Tibial artery (tissue), 4 donors: ENCODE measurements around the gene EBLN2.
"Not testable (repeated sequence)": the region's sequence is repeated elsewhere in the genome, so short reads cannot be mapped to it uniquely, and the experiment has no call there.

Experiments used
- DNase-seq, 2 donors: peaks; one replicate each; pipeline ENCODE4 v3.0.0-alpha.2; 2019
- H3K27ac ChIP-seq, 2 donors: fragments of 200-600 bp; sonication (generic) in 1 of 2; 1 replicate in 1 of 2; 2 replicates in 1 of 2; pipeline ENCODE4 v1.5.1; 2018 to 2019; ENCODE audit warnings: mild to moderate bottlenecking in 1 of 2
- H3K27me3 ChIP-seq, 2 donors: fragments of 200-600 bp; sonication (generic) in 1 of 2; one replicate each; pipeline versions ENCODE4 v1.5.1 to v1.6.0; 2016 to 2019
- H3K36me3 ChIP-seq, 3 donors: fragments of 200-600 bp; sonication (generic) in 2 of 3; one replicate each; pipeline ENCODE4 v1.5.1; 2016 to 2019; ENCODE audit warnings: mild to moderate bottlenecking in 2 of 3
- H3K4me1 ChIP-seq, 4 donors: fragments of 200-600 bp; sonication (generic) in 2 of 4; 1 replicate in 3 of 4; 2 replicates in 1 of 4; pipeline ENCODE4 v1.5.1; 2016 to 2019
- H3K4me3 ChIP-seq, 2 donors: fragments of 200-600 bp; sonication (generic) in 1 of 2; 1 replicate in 1 of 2; 2 replicates in 1 of 2; pipeline ENCODE4 v1.5.1; 2018 to 2019; ENCODE audit warnings: mild to moderate bottlenecking in 2 of 2
- H3K9me3 ChIP-seq, 3 donors: fragments of 200-600 bp; sonication (generic) in 1 of 3; one replicate each; pipeline ENCODE4 v1.5.1; 2016 to 2019
- intact Hi-C: fragments of 100-400 bp; cut with DNase I; formaldehyde crosslinking; loops from one replicate; pipeline ENCODE4 v1.15.0; 2023; ENCODE audit warnings: low total_unique reads
- TF ChIP-seq, protein P1 (sequence below), 2 experiments: fragments of 200-600 bp in 1 of 2; fragments of 450-650 bp in 1 of 2; IDR thresholded peaks; one replicate each; pipeline ENCODE4 v1.5.1; 2017 to 2019; ENCODE audit warnings: antibody characterized with exemption in 2 of 2, mild to moderate bottlenecking in 1 of 2, moderate library complexity in 1 of 2

Gene EBLN2

DNA sequence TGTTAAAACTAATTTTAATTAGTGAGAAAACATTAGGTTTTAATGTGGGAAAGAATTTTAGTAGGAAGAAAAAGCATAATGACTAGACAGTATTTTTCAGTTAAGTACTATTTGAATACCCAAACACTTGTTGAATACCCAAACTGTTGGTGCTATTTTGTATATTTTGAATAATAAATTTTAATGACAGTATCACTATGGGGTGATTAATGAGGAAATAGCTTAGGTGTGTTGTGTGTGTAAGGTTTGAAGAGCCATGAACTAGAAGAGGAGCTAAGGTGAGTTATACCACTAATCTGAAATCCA lies 4.7 kb upstream of the EBLN2 start:
- intact Hi-C loops, result loop anchor here (10.0 kb wide), 1 partner anchor 212 kb away; the partner anchor contains the start of gene SHQ1
- peaks cover 0 to 6% (median 0%) of the 10 kb centered on the region in 3 donors for H3K36me3 ChIP-seq
- TF ChIP-seq, protein P1, sequence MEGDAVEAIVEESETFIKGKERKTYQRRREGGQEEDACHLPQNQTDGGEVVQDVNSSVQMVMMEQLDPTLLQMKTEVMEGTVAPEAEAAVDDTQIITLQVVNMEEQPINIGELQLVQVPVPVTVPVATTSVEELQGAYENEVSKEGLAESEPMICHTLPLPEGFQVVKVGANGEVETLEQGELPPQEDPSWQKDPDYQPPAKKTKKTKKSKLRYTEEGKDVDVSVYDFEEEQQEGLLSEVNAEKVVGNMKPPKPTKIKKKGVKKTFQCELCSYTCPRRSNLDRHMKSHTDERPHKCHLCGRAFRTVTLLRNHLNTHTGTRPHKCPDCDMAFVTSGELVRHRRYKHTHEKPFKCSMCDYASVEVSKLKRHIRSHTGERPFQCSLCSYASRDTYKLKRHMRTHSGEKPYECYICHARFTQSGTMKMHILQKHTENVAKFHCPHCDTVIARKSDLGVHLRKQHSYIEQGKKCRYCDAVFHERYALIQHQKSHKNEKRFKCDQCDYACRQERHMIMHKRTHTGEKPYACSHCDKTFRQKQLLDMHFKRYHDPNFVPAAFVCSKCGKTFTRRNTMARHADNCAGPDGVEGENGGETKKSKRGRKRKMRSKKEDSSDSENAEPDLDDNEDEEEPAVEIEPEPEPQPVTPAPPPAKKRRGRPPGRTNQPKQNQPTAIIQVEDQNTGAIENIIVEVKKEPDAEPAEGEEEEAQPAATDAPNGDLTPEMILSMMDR (IDR thresholded peaks at IDR 0.05), result no peak
- no peak overlapping the region for H3K4me3 ChIP-seq
- DNase-seq, result no peak
- no peaks in the 10 kb centered on the region for H3K9me3 ChIP-seq
- no peak overlapping the region for H3K27ac ChIP-seq
- peaks cover 0 to 12% (median 2%) of the 10 kb centered on the region in 4 donors for H3K4me1 ChIP-seq
- no peaks in the 10 kb centered on the region for H3K27me3 ChIP-seq

DNA sequence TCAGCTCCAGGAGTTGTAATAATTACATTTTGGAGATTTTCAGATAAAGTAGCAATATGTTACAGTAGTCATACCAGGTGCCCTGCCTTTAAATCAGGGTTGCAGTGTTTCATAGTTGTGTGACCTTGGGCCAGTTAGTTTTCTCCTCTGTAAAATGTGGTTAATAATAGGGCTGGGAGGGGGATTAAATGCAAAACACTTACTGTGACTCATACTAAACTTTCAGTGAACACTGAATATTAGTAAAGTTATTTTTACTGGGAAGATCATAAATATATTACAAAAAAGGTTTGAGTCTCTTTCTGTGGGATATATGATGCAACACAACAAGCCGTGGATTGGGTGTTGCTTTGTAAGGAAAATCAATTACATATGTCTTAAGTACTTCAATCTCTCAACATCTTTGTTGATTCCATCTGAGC lies 1.1 kb upstream of the EBLN2 start:
- peaks cover 0 to 12% (median 0%) of the 10 kb centered on the region in 4 donors for H3K4me1 ChIP-seq
- DNase-seq, result no peak
- TF ChIP-seq, protein P1 (IDR thresholded peaks at IDR 0.05), result no peak
- intact Hi-C loops, result no loop called here
- no peaks in the 10 kb centered on the region for H3K27me3 ChIP-seq
- H3K27ac ChIP-seq, result no peak overlapping the region
- H3K4me3 ChIP-seq, result no peak overlapping the region
- H3K9me3 ChIP-seq, result no peaks in the 10 kb centered on the region
- H3K36me3 ChIP-seq, result peaks cover 23 to 31% (median 29%) of the 10 kb centered on the region in 3 donors

DNA sequence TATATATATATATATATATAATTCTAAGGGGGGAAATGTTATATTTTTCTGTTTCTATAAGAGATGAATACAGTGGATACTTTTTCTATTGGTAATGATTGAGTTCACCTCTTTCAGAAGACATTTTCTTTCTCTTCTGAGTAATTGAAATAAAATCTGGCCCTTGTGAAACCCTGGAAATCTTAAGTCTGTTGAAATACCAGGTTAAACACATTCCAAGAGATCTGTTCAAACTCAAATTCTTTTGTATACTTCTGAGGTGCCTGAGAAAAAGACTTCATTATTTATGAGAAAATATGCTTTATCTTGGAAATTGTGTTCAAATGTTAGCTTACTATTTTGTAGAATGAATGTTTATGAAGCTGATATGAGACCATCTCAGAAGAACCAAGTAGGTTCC lies 4.8 kb downstream of the EBLN2 start:
- H3K27me3 ChIP-seq, intact Hi-C loops, H3K27ac ChIP-seq, H3K4me3 ChIP-seq, H3K9me3 ChIP-seq, DNase-seq: not testable (repeated sequence)
- Histone ChIP-seq H3K36me3 (peaks cover 31 to 40% (median 31%) of the 10 kb centered on the region in 3 donors), H3K4me1 (peaks cover 0 to 17% (median 7%) of the 10 kb centered on the region in 4 donors)

DNA sequence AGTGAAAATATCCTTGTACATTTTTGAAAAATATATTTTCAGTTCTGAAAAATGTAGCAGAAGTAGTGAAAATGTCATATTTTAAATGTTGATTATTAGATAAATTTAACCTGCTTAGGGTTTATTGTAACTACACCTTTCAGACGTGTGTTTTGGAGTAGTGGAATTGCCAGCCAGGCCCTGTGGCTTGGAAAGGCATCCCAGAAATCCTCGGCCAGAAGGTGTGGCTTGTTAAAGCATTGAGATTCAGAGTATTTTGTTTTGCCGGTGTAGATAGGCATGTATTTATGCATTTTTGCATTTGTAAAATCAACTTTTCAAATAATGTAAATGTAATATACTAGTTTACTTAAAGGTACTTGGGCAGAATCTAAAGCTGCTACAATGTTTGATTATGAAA lies 7.0 kb downstream of the EBLN2 start:
- TF ChIP-seq, protein P1 (IDR thresholded peaks at IDR 0.05), result no peak
- peaks cover 13 to 27% (median 26%) of the 10 kb centered on the region in 3 donors for H3K36me3 ChIP-seq
- DNase-seq, result no peak
- no peaks in the 10 kb centered on the region for H3K9me3 ChIP-seq
- no peak overlapping the region for H3K27ac ChIP-seq
- H3K27me3 ChIP-seq, result no peaks in the 10 kb centered on the region
- intact Hi-C loops, result no loop called here
- peaks cover 0 to 18% (median 10%) of the 10 kb centered on the region in 4 donors for H3K4me1 ChIP-seq
- no peak overlapping the region for H3K4me3 ChIP-seq

DNA sequence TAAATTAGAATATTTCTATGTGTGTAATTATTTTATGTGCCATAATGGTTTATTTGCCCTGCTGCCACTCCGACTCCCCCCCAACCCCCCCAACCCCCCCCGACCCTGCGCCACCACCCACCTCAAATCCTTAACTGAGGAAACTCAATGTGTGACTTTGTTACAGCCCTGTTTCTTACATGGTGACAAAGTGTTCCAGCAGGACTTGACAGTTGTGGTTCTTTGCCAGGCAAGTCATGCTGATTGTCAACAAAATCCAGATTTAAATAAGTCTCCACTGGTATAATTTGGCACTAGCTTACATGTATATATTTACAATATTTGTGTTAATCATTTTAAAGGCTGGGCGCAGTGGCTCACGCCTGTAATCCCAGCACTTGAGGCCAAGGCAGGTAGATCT lies 7.7 kb downstream of the EBLN2 start:
- intact Hi-C loops, result no loop called here
- TF ChIP-seq, protein P1 (IDR thresholded peaks at IDR 0.05), result no peak
- Histone ChIP-seq H3K4me1 (peaks cover 0 to 18% (median 10%) of the 10 kb centered on the region in 4 donors), H3K27me3 (no peaks in the 10 kb centered on the region), H3K9me3 (no peaks in the 10 kb centered on the region), H3K4me3 (no peak overlapping the region), H3K36me3 (peaks cover 13 to 19% (median 19%) of the 10 kb centered on the region in 3 donors), H3K27ac (no peak overlapping the region)
- no peak for DNase-seq

DNA sequence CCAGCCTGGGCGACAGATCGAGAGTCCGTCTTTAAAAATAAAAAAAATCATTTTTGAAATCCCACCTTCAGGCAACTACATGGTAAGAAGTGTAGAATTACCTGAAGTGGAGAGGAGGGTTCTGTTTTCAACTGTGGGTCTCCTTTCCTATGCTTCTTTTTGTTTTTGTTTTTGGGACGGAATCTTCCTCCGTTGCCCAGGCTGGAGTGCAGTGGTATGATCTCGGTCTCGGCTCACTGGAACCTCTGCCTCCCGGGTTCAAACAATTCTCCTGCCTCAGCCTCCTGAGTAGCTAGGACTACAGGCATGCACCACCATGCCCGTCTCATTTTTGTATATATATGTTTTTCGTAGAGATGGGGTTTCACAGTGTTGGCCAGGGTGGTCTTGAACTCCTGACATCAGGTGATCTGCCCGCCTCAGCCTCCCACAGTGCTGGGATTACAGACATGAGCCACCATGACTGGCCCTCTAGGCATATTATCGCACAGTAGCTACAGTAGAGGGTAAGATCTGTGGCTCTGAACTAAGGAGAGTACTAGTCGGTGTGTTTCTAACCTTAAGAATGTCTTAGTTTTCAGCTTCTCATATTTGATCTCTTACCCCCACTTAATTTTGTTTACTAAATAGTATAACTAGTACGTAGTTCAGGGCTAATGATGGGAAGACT lies 8.5 kb downstream of the EBLN2 start:
- Histone ChIP-seq H3K36me3 (peaks cover 7 to 13% (median 12%) of the 10 kb centered on the region in 3 donors), H3K4me1 (peaks cover 0 to 18% (median 10%) of the 10 kb centered on the region in 4 donors), H3K27me3 (no peaks in the 10 kb centered on the region), H3K27ac (no peak overlapping the region), H3K4me3 (no peak overlapping the region), H3K9me3 (no peaks in the 10 kb centered on the region)
- no peak for DNase-seq
- TF ChIP-seq, protein P1 (IDR thresholded peaks at IDR 0.05), result no peak
- intact Hi-C loops, result no loop called here
